OCI-LY1 (cell line): ENCODE measurements around the gene BCAR3.

Source experiments
- EZH2 ChIP-seq: fragments of 200-600 bp; sonication (generic), shearing (Covaris generic); IDR thresholded peaks from 2 replicates; pipeline ENCODE4 v1.8.0; 2017; ENCODE audit warnings: borderline replicate concordance, mixed run types, mild to moderate bottlenecking, antibody characterized with exemption, low read length, moderate library complexity, mixed read lengths
- TF ChIP-seq, protein P1 (sequence below): fragments of 200-600 bp; sonication (generic), shearing (Covaris generic); IDR thresholded peaks from 2 replicates; pipeline ENCODE4 v1.5.1; 2017; ENCODE audit warnings: mild to moderate bottlenecking, antibody characterized with exemption, low read length, moderate library complexity, mixed read lengths

DNA sequence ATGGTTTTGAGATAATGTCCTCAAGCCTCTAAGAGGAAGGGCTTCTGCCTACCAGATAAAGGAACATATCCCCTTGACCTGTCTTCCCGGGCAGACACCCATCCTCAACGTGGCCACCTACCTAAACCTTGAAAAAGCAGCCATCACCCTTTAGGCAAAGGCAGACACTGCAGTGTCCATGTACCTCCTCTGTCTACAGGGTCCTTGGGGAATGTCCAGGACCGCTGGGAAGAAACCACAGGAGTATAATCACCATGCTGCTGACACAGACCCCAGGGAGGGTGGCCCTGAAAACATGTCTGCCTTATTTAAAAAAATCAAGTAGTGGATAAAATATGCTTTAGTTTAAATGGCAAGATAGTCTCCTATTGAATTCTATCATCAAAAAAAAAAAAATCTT, 16.6 kb downstream of the BCAR3 start:
- TF ChIP-seq, protein P1, sequence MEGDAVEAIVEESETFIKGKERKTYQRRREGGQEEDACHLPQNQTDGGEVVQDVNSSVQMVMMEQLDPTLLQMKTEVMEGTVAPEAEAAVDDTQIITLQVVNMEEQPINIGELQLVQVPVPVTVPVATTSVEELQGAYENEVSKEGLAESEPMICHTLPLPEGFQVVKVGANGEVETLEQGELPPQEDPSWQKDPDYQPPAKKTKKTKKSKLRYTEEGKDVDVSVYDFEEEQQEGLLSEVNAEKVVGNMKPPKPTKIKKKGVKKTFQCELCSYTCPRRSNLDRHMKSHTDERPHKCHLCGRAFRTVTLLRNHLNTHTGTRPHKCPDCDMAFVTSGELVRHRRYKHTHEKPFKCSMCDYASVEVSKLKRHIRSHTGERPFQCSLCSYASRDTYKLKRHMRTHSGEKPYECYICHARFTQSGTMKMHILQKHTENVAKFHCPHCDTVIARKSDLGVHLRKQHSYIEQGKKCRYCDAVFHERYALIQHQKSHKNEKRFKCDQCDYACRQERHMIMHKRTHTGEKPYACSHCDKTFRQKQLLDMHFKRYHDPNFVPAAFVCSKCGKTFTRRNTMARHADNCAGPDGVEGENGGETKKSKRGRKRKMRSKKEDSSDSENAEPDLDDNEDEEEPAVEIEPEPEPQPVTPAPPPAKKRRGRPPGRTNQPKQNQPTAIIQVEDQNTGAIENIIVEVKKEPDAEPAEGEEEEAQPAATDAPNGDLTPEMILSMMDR, result no peak
- no peak for TF ChIP-seq EZH2
